Panc1 (cell line): ENCODE data around the gene HOXA10.
A peak's percentile ranks its signal among the peaks of the same experiment; 100 is the strongest.

Experiments
- CTCF ChIP-seq: fragments of 450-650 bp; IDR thresholded peaks from 2 replicates; pipeline ENCODE4 v1.5.1; 2017; ENCODE audit warnings: mild to moderate bottlenecking
- POLR2AphosphoS5 ChIP-seq: IDR thresholded peaks from 2 replicates; pipeline ENCODE4 v1.6.1; 2012; ENCODE audit warnings: mild to moderate bottlenecking, low read depth, low read length, moderate library complexity

GRCh38 chr7:27210441-27211083 is 36.4 kb upstream of the HOXA10 start:
- TF ChIP-seq POLR2AphosphoS5 (no peak), CTCF (peak; percentile 96)
